ENCODE measurements around the gene FOXG1. TPM values are rescaled to one million over a fixed set of nuclear protein-coding genes. Genes with fewer than 3 reads are reported as not detected.

The FOXG1 gene
- total and polyA plus RNA-seq, 3 experiments from 2014 or later = not detected

DNA sequence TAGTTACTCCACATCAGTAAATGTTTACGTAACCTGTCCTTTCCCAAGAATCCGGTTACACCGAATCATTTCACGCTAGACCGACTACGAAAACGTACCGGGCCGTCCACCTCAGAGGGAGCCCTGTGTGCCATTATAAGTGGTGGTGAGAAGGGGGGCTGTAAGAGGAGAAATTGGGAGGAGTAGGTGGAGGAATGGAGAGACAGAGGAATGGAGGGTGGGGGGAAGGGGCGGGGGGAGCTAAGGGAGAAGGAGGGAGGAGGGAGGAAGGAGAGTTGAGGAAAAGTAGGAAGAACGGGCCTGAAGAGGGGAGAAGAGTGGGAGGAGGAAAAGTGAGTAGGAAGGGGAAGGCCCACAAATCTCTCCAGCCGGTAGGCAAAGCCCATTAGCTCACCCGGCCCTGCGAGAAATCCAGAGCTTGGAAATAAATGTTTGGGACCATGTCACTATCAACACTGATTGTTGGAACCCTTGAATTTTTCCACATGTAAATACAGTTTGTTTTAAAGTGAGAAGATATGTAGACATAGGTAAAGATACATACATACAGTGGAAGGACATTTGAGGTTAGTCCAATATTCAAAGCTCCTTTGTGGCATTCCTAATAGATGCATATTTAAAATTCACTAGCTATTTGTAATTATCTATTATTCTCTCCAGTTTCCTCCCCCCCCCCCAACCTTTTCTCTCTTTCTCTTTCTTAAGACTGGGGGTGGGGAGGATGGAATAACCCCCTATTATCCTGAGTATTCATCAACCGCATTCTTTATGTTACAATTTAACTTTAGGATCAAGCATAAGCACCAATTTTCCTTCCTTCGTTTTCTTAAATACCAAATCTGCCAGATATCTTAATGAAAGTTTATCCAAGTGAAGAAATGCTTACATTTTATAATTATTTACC is 2.1 kb upstream of the FOXG1 start:
- Mint-ChIP-seq H3K27me3 (peaks cover 51 to 68% of the 10 kb centered on the region in 2 donors), H3K36me3 (peaks cover 0 to 2% (median 0%) of the 10 kb centered on the region in 3 donors), H3K4me1 (peaks cover 0 to 15% (median 4%) of the 10 kb centered on the region in 3 donors), H3K9me3 (peaks cover 10 to 51% (median 29%) of the 10 kb centered on the region in 5 donors), H3K27ac (no peak overlapping the region), H3K4me3 (no peak overlapping the region)
- H3K36me3 ChIP-seq (ENCODE audit: insufficient read depth, low read length) = no peaks in the 10 kb centered on the region
- no peak for DNase-seq
- H3K27ac ChIP-seq (ENCODE audit: low read depth, low read length) = peak overlapping the region; percentile 59
- no peaks in the 10 kb centered on the region for H3K9me3 ChIP-seq (ENCODE audit: low read length)
- ChIA-PET CTCF (no interaction called here), POLR2A (no interaction called here)
- H3K4me1 ChIP-seq (ENCODE audit: insufficient read depth, low read length) = no peaks in the 10 kb centered on the region
- H3K27me3 ChIP-seq (ENCODE audit: insufficient read depth, low read length, poor library complexity, severe bottlenecking) = peaks cover 13% of the 10 kb centered on the region
- no peak overlapping the region for H3K4me3 ChIP-seq (ENCODE audit: low read length)

- peaks cover 0 to 15% (median 4%) of the 10 kb centered on the region in 3 donors for H3K4me1 Mint-ChIP-seq
- H3K36me3 ChIP-seq (ENCODE audit: insufficient read depth, low read length) = no peaks in the 10 kb centered on the region
- H3K4me1 ChIP-seq (ENCODE audit: insufficient read depth, low read length) = no peaks in the 10 kb centered on the region
- H3K9me3 Mint-ChIP-seq = peaks cover 4 to 44% (median 23%) of the 10 kb centered on the region in 5 donors
- no peak overlapping the region for H3K4me3 ChIP-seq (ENCODE audit: low read length)
- peaks cover 11% of the 10 kb centered on the region for H3K27me3 ChIP-seq (ENCODE audit: insufficient read depth, low read length, poor library complexity, severe bottlenecking)
- ChIA-PET CTCF (no interaction called here), POLR2A (no interaction called here)
- DNase-seq = no peak
- peaks cover 0 to 2% (median 0%) of the 10 kb centered on the region in 3 donors for H3K36me3 Mint-ChIP-seq
- peak overlapping the region; percentile 59 for H3K27ac ChIP-seq (ENCODE audit: low read depth, low read length)
- H3K27ac Mint-ChIP-seq = no peak overlapping the region
- H3K27me3 Mint-ChIP-seq = peaks cover 44 to 60% of the 10 kb centered on the region in 2 donors
- H3K9me3 ChIP-seq (ENCODE audit: low read length) = no peaks in the 10 kb centered on the region
- H3K4me3 Mint-ChIP-seq = peak overlapping the region in 2 of 7 donors; percentile 28 to 32
Measured at GRCh38 chr14:28765169-28765830, 1.3 kb upstream of the FOXG1 start.

DNA sequence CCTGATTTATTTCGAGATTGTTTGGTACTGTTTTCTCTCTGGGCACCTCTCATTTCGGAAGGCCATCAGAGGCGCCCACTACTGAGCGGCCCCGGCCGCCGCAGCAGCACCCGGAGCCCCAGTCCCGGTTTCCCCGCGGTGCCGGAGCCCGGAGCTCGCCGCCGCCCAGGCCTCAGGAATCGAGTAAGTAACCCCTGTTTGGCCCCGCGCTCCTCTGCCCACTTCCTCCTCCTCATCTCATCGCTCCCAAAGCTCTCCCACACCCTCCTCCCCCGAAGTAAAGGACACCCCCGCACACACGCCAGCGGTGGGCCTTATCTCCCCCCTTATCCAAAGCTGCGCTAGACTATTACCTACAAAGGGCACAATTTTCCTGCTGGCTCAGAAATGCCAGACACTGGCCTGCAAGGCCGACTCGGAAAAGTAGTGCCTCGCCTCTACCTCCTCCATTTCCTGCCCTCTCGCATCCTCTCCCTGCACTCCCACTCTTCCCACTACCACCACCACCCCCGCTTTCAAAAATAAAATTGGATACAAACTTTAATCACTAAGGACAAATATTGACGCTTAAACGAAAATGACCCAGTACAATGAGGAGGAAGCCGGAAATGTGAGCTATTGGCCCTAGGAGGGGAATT is 637 bp upstream of the FOXG1 start:
- Mint-ChIP-seq H3K4me1 (peaks cover 0 to 15% (median 4%) of the 10 kb centered on the region in 3 donors), H3K4me3 (peak overlapping the region in 5 of 7 donors; percentile 42 to 65 (median 55)), H3K27me3 (peaks cover 42 to 56% of the 10 kb centered on the region in 2 donors), H3K9me3 (peaks cover 4 to 44% (median 20%) of the 10 kb centered on the region in 5 donors), H3K27ac (no peak overlapping the region), H3K36me3 (peaks cover 0 to 2% (median 0%) of the 10 kb centered on the region in 3 donors)
- peaks cover 11% of the 10 kb centered on the region for H3K27me3 ChIP-seq (ENCODE audit: insufficient read depth, low read length, poor library complexity, severe bottlenecking)
- no peak overlapping the region for H3K4me3 ChIP-seq (ENCODE audit: low read length)
- no peak for DNase-seq
- H3K27ac ChIP-seq (ENCODE audit: low read depth, low read length) = peak overlapping the region; percentile 59
- H3K4me1 ChIP-seq (ENCODE audit: insufficient read depth, low read length) = no peaks in the 10 kb centered on the region
- CTCF ChIA-PET = no interaction called here
- POLR2A ChIA-PET = no interaction called here
- H3K9me3 ChIP-seq (ENCODE audit: low read length) = no peaks in the 10 kb centered on the region
- H3K36me3 ChIP-seq (ENCODE audit: insufficient read depth, low read length) = no peaks in the 10 kb centered on the region

DNA sequence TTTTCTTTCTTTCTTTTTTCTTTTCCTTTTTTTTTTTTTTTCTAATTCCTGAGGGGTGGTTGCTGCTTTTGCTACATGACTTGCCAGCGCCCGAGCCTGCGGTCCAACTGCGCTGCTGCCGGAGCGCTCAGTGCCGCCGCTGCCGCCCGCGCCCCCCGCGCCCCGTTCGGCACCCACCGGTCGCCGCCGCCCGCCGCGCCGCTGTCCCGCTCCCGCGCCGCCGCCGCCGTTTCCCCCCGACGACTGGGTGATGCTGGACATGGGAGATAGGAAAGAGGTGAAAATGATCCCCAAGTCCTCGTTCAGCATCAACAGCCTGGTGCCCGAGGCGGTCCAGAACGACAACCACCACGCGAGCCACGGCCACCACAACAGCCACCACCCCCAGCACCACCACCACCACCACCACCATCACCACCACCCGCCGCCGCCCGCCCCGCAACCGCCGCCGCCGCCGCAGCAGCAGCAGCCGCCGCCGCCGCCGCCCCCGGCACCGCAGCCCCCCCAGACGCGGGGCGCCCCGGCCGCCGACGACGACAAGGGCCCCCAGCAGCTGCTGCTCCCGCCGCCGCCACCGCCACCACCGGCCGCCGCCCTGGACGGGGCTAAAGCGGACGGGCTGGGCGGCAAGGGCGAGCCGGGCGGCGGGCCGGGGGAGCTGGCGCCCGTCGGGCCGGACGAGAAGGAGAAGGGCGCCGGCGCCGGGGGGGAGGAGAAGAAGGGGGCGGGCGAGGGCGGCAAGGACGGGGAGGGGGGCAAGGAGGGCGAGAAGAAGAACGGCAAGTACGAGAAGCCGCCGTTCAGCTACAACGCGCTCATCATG is 654 bp downstream of the FOXG1 start:
- no peak overlapping the region for H3K4me3 ChIP-seq (ENCODE audit: low read length)
- Mint-ChIP-seq H3K4me1 (peaks cover 0 to 15% (median 4%) of the 10 kb centered on the region in 3 donors), H3K36me3 (peaks cover 0 to 2% (median 0%) of the 10 kb centered on the region in 3 donors), H3K9me3 (peaks cover 4 to 32% (median 17%) of the 10 kb centered on the region in 5 donors), H3K4me3 (peak overlapping the region in 1 of 7 donors; percentile 54), H3K27me3 (peaks cover 39 to 43% of the 10 kb centered on the region in 2 donors), H3K27ac (peak overlapping the region in 1 of 8 donors; percentile 88)
- no peak overlapping the region for H3K27ac ChIP-seq (ENCODE audit: low read depth, low read length)
- ChIA-PET POLR2A (no interaction called here), CTCF (no interaction called here)
- H3K27me3 ChIP-seq (ENCODE audit: insufficient read depth, low read length, poor library complexity, severe bottlenecking) = peaks cover 11% of the 10 kb centered on the region
- no peaks in the 10 kb centered on the region for H3K9me3 ChIP-seq (ENCODE audit: low read length)
- no peak for DNase-seq
- H3K4me1 ChIP-seq (ENCODE audit: insufficient read depth, low read length) = no peaks in the 10 kb centered on the region
- no peaks in the 10 kb centered on the region for H3K36me3 ChIP-seq (ENCODE audit: insufficient read depth, low read length)

GRCh38 chr14:28767853-28768741 is 1.5 kb downstream of the FOXG1 start:
- no peaks in the 10 kb centered on the region for H3K4me1 ChIP-seq (ENCODE audit: insufficient read depth, low read length)
- H3K9me3 ChIP-seq (ENCODE audit: low read length) = no peaks in the 10 kb centered on the region
- H3K27ac ChIP-seq (ENCODE audit: low read depth, low read length) = no peak overlapping the region
- peak overlapping the region in 2 of 7 donors; percentile 1 to 72 for H3K4me3 Mint-ChIP-seq
- H3K27me3 ChIP-seq (ENCODE audit: insufficient read depth, low read length, poor library complexity, severe bottlenecking) = peaks cover 11% of the 10 kb centered on the region
- CTCF ChIA-PET = no interaction called here
- peaks cover 0 to 15% (median 4%) of the 10 kb centered on the region in 3 donors for H3K4me1 Mint-ChIP-seq
- POLR2A ChIA-PET = no interaction called here
- no peaks in the 10 kb centered on the region for H3K36me3 ChIP-seq (ENCODE audit: insufficient read depth, low read length)
- H3K27ac Mint-ChIP-seq = peak overlapping the region in 2 of 8 donors; percentile 58 to 88
- H3K9me3 Mint-ChIP-seq = peaks cover 7 to 38% (median 19%) of the 10 kb centered on the region in 5 donors
- no peak for DNase-seq
- H3K27me3 Mint-ChIP-seq = peaks cover 36 to 40% of the 10 kb centered on the region in 2 donors
- no peak overlapping the region for H3K4me3 ChIP-seq (ENCODE audit: low read length)
- peaks cover 0 to 2% (median 0%) of the 10 kb centered on the region in 3 donors for H3K36me3 Mint-ChIP-seq

DNA sequence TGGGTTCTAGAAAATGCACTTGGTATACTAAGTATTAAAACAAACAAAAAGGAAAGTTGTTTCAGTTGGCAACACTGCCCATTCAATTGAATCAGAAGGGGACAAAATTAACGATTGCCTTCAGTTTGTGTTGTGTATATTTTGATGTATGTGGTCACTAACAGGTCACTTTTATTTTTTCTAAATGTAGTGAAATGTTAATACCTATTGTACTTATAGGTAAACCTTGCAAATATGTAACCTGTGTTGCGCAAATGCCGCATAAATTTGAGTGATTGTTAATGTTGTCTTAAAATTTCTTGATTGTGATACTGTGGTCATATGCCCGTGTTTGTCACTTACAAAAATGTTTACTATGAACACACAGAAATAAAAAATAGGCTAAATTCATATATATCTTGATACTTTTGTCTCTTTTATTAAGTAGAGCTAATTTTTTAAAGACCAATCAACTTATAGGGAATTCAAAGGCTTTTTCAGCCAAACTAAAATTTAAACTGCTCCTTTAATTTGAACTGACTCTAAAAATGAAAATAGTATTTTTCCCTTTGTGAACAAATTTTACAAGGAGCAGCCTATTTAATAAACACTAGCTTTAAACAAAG is 2.8 kb downstream of the FOXG1 start:
- no peaks in the 10 kb centered on the region for H3K4me1 ChIP-seq (ENCODE audit: insufficient read depth, low read length)
- Mint-ChIP-seq H3K27ac (no peak overlapping the region), H3K9me3 (peaks cover 13 to 43% (median 22%) of the 10 kb centered on the region in 5 donors), H3K4me3 (no peak overlapping the region), H3K4me1 (peaks cover 0 to 15% (median 4%) of the 10 kb centered on the region in 3 donors), H3K27me3 (peaks cover 39 to 41% of the 10 kb centered on the region in 2 donors), H3K36me3 (peaks cover 0 to 2% (median 0%) of the 10 kb centered on the region in 3 donors)
- ChIA-PET CTCF (no interaction called here), POLR2A (no interaction called here)
- no peaks in the 10 kb centered on the region for H3K36me3 ChIP-seq (ENCODE audit: insufficient read depth, low read length)
- H3K9me3 ChIP-seq (ENCODE audit: low read length) = no peaks in the 10 kb centered on the region
- H3K4me3 ChIP-seq (ENCODE audit: low read length) = no peak overlapping the region
- H3K27ac ChIP-seq (ENCODE audit: low read depth, low read length) = no peak overlapping the region
- DNase-seq = no peak
- peaks cover 15% of the 10 kb centered on the region for H3K27me3 ChIP-seq (ENCODE audit: insufficient read depth, low read length, poor library complexity, severe bottlenecking)
